ENCODE data around the gene TTC12.

TTC12 gene

DNA sequence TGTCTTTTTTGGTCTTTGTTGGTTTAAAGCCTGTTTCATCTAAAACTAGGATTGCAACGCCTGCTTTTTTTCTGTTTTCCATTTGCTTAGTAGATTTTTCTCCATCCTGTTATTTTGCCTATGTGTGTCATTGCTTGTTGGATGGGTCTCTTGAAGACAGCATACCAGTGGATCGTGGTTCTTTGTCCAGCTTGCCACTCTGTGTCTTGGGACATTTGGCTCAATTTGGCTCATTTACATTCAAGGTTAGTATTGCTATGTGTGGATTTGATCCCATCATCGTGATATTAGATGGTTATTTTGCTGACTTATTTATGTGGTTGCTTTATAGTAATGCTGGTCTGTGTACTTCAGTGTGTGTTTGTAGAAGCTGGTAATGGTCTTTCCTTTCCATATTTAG is 41.8 kb downstream of the TTC12 start:
- peaks cover 15% of the 10 kb centered on the region for H3K9me3 Mint-ChIP-seq
- no peaks in the 10 kb centered on the region for H3K4me1 Mint-ChIP-seq
- CTCF ChIA-PET: no interaction called here
- DNase-seq: no peak
- no peak overlapping the region for H3K4me3 Mint-ChIP-seq
- H3K36me3 Mint-ChIP-seq: peaks cover 26% of the 10 kb centered on the region
- H3K27ac Mint-ChIP-seq: no peak overlapping the region
- no peaks in the 10 kb centered on the region for H3K27me3 Mint-ChIP-seq

DNA sequence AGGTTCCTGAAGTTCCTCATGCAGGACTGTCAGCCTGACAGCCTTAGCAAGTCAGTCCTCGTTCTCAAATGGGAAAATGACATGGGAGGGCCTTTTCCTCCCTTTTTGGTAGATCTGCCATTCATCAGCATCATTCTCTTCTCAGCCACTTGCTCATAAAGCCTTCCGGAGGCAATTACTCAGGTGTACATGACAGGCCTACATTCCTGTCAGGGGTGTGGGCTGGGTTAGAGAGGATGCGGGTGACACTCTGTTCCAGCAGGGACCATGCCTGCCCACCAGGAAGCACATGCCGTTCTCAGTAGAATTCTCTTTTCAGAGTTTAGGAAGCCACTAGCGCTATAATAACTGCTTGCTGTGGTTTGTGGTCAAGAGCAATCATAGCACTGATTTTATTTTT is 49.0 kb downstream of the TTC12 start:
- no peak for DNase-seq

DNA sequence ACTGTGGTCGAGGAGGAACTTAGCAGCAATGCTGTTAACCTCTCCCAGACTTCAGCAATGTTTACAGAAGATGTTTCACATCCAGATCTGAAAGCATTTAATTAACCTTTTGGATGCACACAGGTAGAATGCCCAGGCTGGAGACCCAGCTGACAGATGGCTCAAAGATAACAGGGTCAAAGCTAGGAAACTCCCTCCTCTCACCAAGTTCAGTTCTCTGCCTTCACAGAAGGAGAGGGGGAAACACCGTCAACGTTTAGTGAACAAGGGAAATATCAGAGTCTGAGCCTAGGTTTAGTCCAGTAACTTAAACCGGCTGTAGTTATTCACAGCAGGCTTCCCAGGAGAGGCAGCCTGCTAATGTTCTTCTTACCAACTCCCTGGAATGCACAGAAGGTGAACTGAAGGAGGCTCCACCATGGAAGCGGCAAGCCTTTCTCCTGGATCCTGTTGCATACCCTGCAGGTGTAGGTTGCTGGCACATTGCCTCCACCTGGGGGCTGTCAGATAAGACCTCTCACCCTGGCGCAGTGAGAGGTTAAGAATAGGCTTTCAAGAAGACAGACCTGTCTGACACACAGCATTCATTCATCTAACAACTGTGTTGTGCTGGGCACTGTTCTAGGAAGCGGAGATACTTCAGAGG is 49.7 kb downstream of the TTC12 start:
- no peaks in the 10 kb centered on the region for H3K36me3 Mint-ChIP-seq
- H3K27me3 Mint-ChIP-seq: no peaks in the 10 kb centered on the region
- CTCF ChIA-PET: no interaction called here

More for the DNA sequence above, 49.0 kb downstream of the TTC12 start:
- H3K4me1 Mint-ChIP-seq: peaks cover 19% of the 10 kb centered on the region
- CTCF ChIA-PET: no interaction called here
- no peaks in the 10 kb centered on the region for H3K9me3 Mint-ChIP-seq
- no peaks in the 10 kb centered on the region for H3K36me3 Mint-ChIP-seq
- no peak overlapping the region for H3K27ac Mint-ChIP-seq
- H3K4me3 Mint-ChIP-seq: no peak overlapping the region
- no peaks in the 10 kb centered on the region for H3K27me3 Mint-ChIP-seq

DNA sequence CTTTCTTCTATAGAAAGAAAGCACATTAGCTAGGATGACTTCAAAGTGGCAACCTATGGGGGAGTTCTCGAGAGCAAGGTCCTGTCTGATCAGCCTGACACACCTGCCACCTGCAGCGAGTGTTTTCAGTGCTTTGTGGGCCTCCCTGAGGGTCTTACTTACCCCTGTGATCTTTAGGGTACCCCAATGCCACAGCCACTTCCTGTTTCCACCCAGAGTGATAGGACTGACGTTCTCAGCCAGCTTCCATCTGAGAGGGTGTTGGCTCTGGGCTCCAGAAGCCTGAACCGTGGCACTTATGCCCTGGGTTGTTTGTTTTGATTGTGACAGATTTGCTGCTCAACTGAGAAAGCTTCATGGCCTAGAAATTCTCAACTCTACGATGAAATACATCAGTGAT is 51.5 kb downstream of the TTC12 start:
- Mint-ChIP-seq H3K36me3 (no peaks in the 10 kb centered on the region), H3K27ac (peak overlapping the region; percentile 49), H3K4me3 (no peak overlapping the region), H3K27me3 (no peaks in the 10 kb centered on the region), H3K4me1 (peaks cover 19% of the 10 kb centered on the region), H3K9me3 (no peaks in the 10 kb centered on the region)
- no peak for DNase-seq
- CTCF ChIA-PET: no interaction called here

More for the DNA sequence above, 49.7 kb downstream of the TTC12 start:
- H3K4me1 Mint-ChIP-seq: peaks cover 19% of the 10 kb centered on the region
- DNase-seq: no peak
- H3K4me3 Mint-ChIP-seq: no peak overlapping the region
- H3K9me3 Mint-ChIP-seq: no peaks in the 10 kb centered on the region
- H3K27ac Mint-ChIP-seq: no peak overlapping the region

DNA sequence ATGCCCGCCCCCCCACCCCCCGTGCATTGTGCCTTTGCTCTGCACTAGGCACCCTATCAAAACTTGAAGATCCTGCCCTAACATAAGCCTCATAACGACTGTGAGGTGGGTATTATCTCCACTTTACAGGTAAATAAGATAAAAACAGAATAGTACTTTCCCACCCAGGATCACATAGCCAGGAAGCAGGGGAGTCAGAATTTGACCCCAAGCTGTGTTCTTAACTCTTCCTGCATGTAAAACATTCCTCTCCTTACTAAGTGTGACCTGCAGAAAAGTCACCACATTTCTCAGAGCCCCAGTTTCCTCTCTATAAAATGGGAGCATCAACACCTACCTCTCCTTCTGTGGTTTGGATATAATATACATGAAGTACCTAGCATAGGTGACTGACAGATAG is 55.0 kb downstream of the TTC12 start:
- H3K27me3 Mint-ChIP-seq: no peaks in the 10 kb centered on the region
- CTCF ChIA-PET: no interaction called here

DNA sequence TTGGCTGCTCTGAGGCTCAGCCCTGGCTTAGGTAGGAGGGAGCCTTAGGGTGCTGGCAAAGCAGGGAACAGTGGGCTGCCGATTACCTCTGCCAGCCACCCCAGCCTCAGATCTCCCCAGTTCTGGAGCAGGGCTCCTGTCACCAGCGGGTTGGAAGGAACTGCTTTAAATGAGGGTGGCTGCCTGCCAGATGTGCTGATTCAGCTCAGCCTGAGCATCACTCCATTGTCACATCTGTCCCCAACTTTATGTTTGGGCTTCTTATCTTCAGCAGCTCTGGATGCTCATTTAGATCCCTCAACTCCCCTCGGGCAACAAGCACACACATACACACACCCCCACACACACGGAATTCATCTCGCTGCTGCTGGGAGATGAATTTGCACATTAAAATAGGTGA is 56.3 kb downstream of the TTC12 start:
- Mint-ChIP-seq H3K36me3 (no peaks in the 10 kb centered on the region), H3K9me3 (no peaks in the 10 kb centered on the region), H3K4me3 (no peak overlapping the region), H3K4me1 (peaks cover 10% of the 10 kb centered on the region), H3K27me3 (no peaks in the 10 kb centered on the region), H3K27ac (no peak overlapping the region)
- CTCF ChIA-PET: no interaction called here
- DNase-seq: no peak

More for the DNA sequence above, 55.0 kb downstream of the TTC12 start:
- peaks cover 11% of the 10 kb centered on the region for H3K4me1 Mint-ChIP-seq
- H3K9me3 Mint-ChIP-seq: no peaks in the 10 kb centered on the region
- H3K36me3 Mint-ChIP-seq: no peaks in the 10 kb centered on the region
- DNase-seq: no peak
- H3K27ac Mint-ChIP-seq: no peak overlapping the region
- no peak overlapping the region for H3K4me3 Mint-ChIP-seq

DNA sequence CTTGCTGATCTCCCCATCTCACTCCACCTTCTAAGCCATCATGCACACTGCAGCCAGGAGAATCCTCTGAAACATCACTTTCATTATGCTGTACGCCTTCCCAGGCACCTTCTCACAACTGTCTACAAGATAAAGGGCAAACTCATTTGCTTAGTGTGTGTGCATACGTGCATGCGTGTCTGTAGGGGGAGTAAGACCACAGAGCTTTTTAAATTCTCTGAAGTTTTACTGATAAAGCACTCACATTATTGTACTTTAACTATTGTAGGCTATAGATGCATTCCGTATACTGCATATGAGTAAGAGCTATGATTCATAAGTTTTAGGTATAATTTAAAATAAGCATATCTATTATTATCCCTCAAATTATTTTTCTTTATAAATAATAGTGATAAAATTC is 57.9 kb downstream of the TTC12 start:
- H3K4me1 Mint-ChIP-seq: no peaks in the 10 kb centered on the region
- H3K27me3 Mint-ChIP-seq: no peaks in the 10 kb centered on the region
- no peak overlapping the region for H3K27ac Mint-ChIP-seq
- no peak for DNase-seq
- H3K9me3 Mint-ChIP-seq: no peaks in the 10 kb centered on the region
- CTCF ChIA-PET: interaction anchor here (1.3 kb wide), 1 partner anchor 26 kb away, joined by 4 read pairs; no protein-coding TSS in a partner anchor
- no peaks in the 10 kb centered on the region for H3K36me3 Mint-ChIP-seq
- no peak overlapping the region for H3K4me3 Mint-ChIP-seq

DNA sequence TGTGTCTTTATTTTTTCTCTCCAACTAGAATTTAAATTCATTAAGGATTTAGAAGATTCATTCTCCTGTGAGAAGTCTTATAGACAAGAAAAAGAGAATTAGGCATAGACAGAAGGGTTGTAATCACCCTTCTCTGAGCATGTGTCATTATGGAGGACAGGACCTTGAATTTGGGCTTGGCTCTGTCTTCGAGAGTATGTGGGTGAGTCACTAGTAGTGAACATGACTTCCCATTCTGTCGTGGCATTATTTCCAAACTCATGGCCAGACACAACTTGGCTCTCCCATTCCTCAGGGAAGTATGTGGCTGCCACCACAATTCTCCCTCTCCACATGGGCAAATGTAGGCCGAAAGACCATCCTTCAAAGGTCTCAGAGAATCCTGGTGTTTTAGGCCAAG is 58.9 kb downstream of the TTC12 start:
- no peaks in the 10 kb centered on the region for H3K9me3 Mint-ChIP-seq
- no peaks in the 10 kb centered on the region for H3K36me3 Mint-ChIP-seq
- no peaks in the 10 kb centered on the region for H3K4me1 Mint-ChIP-seq
- CTCF ChIA-PET: no interaction called here
- H3K4me3 Mint-ChIP-seq: no peak overlapping the region
- no peak for DNase-seq
- H3K27ac Mint-ChIP-seq: no peak overlapping the region
- no peaks in the 10 kb centered on the region for H3K27me3 Mint-ChIP-seq

DNA sequence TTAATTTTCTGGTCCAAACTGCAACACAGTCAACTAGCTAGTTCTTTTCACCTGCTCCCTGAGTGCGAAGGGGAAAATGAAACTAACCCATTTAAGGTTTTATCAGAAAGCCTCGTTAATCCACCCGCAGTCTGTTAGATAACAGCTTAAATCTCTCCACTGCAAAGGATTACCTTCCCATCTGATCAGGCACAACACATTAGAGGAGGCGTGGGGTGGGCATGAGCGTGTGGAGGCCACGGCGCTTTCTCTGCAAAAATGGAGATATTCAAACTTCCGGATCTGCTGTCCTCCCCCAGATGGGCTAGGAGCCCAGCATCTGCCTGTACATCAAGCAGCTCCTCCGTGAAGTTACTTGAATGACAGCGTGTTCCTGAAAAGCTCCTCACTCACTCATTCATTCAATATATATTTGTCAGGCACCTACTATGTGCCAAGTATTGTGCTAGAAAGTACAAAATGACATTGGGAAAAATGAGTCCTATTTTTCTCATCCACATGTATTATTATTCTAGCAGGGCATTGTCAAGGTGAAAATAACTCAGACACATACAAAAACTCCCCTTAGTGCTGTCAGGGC is 59.7 kb downstream of the TTC12 start:
- no peaks in the 10 kb centered on the region for H3K27me3 Mint-ChIP-seq
- no peaks in the 10 kb centered on the region for H3K36me3 Mint-ChIP-seq

DNA sequence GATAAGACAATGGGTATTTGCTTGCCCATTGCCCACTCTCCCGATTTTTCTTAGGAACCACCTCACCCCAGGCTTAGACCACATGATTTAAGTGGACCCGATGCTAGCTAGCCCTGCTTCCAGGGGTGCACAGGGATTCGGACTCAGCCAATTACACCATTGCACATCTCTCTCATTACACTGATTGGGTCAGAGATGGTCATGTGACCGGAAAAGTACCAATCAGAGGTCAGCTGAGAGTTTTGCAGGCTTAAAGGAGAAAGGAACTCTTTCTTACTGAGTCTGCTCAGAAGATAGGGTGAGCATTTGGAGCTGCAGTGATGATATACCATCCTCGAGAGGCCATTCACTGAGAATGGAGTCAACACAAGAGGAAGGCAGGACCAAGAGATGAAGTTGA is 61.0 kb downstream of the TTC12 start:
- CTCF ChIA-PET: no interaction called here
- H3K4me3 Mint-ChIP-seq: no peak overlapping the region

More for the DNA sequence above, 59.7 kb downstream of the TTC12 start:
- Mint-ChIP-seq H3K9me3 (no peaks in the 10 kb centered on the region), H3K4me3 (no peak overlapping the region), H3K27ac (no peak overlapping the region), H3K4me1 (no peaks in the 10 kb centered on the region)
- no peak for DNase-seq
- CTCF ChIA-PET: no interaction called here

DNA sequence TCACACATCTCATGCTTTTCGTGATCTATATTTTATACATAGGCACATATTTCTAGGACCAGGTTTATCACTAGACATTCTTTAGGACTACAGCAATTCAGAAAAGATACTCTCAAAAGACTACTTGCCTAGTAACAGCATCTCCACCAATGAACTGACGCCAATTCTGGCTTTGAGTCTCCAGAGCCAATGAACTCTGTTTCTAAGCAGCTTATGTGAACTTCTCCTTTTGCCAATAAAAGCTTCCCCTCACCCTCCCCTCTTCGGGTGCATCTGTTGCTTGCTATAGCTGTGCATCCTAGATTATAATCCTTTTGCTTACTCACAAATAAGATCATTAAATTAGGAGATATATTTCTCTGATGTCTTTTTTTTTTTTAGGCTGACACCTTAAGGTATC is 61.8 kb downstream of the TTC12 start:
- Mint-ChIP-seq H3K27me3 (no peaks in the 10 kb centered on the region), H3K36me3 (no peaks in the 10 kb centered on the region), H3K9me3 (no peaks in the 10 kb centered on the region), H3K4me3 (no peak overlapping the region), H3K27ac (no peak overlapping the region), H3K4me1 (no peaks in the 10 kb centered on the region)
- CTCF ChIA-PET: no interaction called here
- DNase-seq: no peak

More for the DNA sequence above, 61.0 kb downstream of the TTC12 start:
- no peaks in the 10 kb centered on the region for H3K27me3 Mint-ChIP-seq
- H3K4me1 Mint-ChIP-seq: no peaks in the 10 kb centered on the region
- no peaks in the 10 kb centered on the region for H3K9me3 Mint-ChIP-seq
- no peaks in the 10 kb centered on the region for H3K36me3 Mint-ChIP-seq
- no peak for DNase-seq
- no peak overlapping the region for H3K27ac Mint-ChIP-seq

DNA sequence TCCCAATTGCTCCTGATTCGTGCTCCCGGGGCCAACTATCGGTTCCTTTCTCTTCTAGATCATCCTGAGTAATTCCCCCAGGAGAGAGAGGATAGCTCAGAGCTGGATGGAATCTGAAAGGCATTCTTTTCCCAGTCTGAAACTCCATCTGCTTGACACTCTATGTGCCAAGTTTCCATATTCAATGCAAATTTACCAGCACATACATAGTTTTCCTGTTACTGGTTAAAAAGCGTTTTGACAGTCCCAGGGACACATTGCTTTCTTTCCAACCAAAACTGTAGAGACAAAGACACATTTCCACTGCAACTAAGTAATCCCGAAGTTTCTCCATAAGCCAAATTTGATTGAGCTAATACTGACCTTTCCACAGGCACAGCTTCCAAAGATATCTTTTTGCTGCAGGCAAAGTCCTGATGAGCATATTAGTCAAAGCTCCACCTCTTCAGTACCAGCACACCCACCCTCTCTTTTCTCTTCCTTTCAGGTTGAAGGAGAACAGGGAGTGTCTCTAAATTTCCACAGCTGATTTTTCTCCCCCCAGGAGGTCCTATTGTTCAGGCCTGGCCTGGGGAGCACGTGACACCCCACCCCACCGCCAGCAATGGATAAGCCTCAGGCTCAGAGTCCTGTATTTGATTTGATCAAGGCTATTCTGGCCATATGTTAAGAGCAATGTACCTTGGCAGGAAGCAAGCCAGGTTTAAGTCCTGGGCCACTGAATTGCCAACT is 63.5 kb downstream of the TTC12 start:
- Mint-ChIP-seq H3K27ac (no peak overlapping the region), H3K36me3 (no peaks in the 10 kb centered on the region), H3K4me1 (no peaks in the 10 kb centered on the region), H3K27me3 (no peaks in the 10 kb centered on the region), H3K4me3 (no peak overlapping the region), H3K9me3 (no peaks in the 10 kb centered on the region)
- no peak for DNase-seq
- CTCF ChIA-PET: interaction anchor here (0.5 kb wide), 1 partner anchor 1015 kb away, joined by 3 read pairs; no protein-coding TSS in a partner anchor

DNA sequence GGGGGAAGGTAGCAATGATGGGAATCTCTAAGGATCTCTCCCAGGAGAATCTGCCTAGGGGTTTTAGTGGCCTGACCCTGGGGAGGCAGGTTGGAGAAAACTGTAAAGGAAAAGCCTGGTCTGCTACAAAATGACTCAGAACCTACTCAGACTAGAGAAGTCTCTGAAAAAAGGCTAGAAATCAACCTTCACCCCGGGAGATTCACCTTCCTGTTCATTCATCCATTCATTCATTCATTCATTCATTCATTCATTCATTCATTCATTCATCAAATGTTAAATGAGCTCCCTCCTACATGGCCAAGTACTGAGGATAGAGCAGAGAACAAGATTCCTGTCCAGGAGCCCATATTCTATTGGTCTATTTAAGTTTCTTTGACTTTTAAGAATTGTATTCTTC is 64.3 kb downstream of the TTC12 start:
- Mint-ChIP-seq H3K36me3 (no peaks in the 10 kb centered on the region), H3K27me3 (no peaks in the 10 kb centered on the region), H3K27ac (no peak overlapping the region), H3K4me1 (no peaks in the 10 kb centered on the region), H3K4me3 (no peak overlapping the region), H3K9me3 (no peaks in the 10 kb centered on the region)
- CTCF ChIA-PET: no interaction called here
- no peak for DNase-seq

DNA sequence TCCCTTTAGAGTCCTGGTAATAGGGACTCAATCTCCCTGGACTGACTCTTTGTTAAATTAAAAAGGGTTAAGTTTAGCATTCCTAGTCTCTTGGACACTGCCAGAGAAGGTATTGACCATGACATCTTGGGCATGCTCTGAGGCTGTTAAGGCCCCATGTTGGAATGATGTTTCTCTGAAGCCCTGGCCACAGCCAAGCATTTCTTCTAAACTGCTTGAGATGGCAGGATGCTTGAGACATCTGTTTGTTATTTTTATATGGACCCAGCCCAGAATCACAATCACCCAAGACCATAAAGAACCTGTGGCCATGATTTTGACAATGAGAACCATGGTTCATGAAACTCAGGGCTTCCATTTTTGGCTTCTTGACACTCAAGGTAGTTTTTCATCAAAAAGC is 67.7 kb downstream of the TTC12 start:
- Mint-ChIP-seq H3K4me3 (no peak overlapping the region), H3K27me3 (peaks cover 2% of the 10 kb centered on the region), H3K4me1 (no peaks in the 10 kb centered on the region)

DNA sequence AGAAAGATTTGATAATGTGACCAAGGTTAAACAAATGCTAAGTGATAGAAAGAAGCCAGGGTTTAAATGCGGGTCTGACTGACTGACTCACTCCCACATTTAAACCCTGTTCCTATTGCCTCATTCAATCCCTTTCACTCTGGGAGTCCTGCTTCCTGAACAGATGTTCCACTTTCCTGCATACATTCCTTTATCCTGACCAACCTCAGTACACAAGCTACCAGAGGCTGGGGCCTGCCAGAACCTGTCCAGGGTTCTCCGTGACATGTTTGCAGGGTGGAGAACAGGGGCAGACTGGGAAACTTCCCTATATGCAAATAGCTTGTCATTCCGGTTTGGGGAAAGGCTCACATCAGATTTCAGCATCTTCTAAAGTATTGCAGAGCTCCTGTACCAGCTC is 70.2 kb downstream of the TTC12 start:
- Mint-ChIP-seq H3K4me3 (no peak overlapping the region), H3K27me3 (peaks cover 7% of the 10 kb centered on the region), H3K27ac (no peak overlapping the region), H3K4me1 (no peaks in the 10 kb centered on the region), H3K9me3 (no peaks in the 10 kb centered on the region), H3K36me3 (no peaks in the 10 kb centered on the region)
- CTCF ChIA-PET: no interaction called here
- DNase-seq: no peak

More for the DNA sequence above, 67.7 kb downstream of the TTC12 start:
- no peaks in the 10 kb centered on the region for H3K9me3 Mint-ChIP-seq
- H3K27ac Mint-ChIP-seq: no peak overlapping the region
- H3K36me3 Mint-ChIP-seq: no peaks in the 10 kb centered on the region
- DNase-seq: no peak
- CTCF ChIA-PET: no interaction called here

Measured in activated naive CD4-positive, alpha-beta T cell treated with anti-CD3 and anti-CD28 coated beads, Interleukin-2, amount 10 ng/mL, durations not matched to agents 7 days and 5 days (primary cell).